Hematopoietic multipotent progenitor cell treated with erythropoietin and hydrocortisone succinate and interleukin-3 and kit ligand, for 6 days (in vitro differentiated cells): ENCODE results near the gene ACKR1.

Experiments used
- DNase-seq: peaks from one replicate; pipeline ENCODE4 v3.0.0-alpha.2; 2015

Gene ACKR1, protein sequence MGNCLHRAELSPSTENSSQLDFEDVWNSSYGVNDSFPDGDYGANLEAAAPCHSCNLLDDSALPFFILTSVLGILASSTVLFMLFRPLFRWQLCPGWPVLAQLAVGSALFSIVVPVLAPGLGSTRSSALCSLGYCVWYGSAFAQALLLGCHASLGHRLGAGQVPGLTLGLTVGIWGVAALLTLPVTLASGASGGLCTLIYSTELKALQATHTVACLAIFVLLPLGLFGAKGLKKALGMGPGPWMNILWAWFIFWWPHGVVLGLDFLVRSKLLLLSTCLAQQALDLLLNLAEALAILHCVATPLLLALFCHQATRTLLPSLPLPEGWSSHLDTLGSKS

DNA sequence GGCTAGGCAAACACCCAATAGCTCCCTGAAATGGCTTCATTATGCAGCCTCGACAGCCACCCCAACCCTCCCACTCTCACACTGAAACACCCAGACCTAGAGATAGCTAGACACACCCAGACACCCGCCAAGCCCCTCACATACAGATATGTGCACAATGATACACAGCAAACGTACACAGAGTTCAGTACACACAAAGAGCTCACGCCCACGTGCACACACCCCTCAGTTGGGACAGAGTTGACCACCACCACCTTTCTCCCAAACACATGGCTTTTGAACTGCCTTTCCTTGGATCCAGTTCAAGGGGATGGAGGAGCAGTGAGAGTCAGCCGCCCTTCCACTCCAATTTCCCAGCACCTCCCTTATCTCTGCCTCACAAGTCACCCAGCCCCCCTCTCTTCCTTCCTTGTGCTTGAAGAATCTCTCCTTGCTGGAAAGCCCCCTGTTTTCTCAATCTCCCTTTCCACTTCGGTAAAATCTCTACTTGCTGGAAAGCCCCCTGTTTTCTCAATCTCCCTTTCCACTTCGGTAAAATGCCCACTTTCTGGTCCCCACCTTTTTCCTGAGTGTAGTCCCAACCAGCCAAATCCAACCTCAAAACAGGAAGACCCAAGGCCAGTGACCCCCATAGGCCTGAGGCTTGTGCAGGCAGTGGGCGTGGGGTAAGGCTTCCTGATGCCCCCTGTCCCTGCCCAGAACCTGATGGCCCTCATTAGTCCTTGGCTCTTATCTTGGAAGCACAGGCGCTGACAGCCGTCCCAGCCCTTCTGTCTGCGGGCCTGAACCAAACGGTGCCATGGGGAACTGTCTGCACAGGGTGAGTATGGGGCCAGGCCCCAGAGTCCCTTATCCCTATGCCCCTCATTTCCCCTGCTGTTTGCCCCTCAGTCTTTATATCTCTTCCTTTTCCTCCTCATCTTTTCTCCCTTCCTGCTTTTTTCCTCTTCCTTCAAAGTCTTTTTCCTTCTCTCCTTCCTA is at the start of gene ACKR1:
Gene ACKR1 (plus strand): TSS at position 715 of the 981 bp plus-strand sequence. CDS start 85 bp downstream, at position 800.
- DNase-seq = peak; percentile 97

GRCh38 chr1:159161001-159161718 is 43.5 kb upstream of the ACKR1 start:
- DNase-seq = peak; percentile 92

DNA sequence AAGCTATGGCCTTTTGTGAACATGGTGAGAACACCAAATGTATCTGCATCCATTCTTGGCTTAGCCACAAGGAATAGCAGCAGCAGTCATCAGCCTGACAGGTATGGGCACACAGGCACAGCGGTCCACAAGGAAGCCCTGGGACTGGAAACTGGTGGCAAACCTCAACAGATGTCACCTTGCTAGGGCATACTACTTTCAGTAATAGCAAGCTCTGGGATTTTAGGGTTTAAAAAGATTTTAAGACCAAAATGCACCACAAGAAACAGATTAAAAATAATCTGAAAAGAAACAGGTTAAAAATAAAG is 43.0 kb upstream of the ACKR1 start:
- DNase-seq = no peak

DNA sequence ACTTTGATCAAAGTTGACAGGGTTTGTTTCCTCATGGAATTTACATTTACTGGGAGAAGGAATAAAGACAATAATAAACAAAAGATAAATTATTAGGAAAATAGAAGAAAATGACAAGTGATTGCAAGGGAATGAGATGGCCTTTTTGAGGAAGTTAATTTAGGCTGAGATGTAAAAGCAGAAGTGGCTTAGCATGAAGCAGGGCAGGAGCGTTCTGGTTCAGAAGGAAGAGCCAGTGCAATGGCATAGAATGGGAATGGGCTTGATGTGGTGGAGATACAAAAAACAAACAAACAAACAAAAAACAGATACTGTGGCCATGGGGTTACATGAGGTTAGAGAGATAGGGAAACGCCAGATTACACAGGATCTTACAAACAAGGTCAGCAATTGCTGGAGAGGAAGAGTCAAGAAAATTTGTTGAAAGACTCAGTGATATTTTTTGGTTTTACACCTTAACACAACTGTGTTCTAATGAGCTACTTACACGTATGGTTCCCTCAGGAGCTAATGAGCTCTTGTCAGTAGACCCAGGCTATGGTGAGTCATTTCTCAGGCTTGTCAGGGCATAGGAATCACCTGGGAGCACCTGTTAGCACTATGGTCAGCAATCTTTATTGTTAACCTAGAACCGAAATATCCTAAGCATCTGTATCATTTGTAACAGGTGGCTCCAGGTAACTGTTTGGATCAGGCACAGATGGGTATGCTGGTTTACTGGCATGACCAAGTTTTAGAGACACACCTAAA is 42.0 kb upstream of the ACKR1 start:
- DNase-seq = peak; percentile 23

GRCh38 chr1:159163614-159164228 is 41.0 kb upstream of the ACKR1 start:
- DNase-seq = no peak

DNA sequence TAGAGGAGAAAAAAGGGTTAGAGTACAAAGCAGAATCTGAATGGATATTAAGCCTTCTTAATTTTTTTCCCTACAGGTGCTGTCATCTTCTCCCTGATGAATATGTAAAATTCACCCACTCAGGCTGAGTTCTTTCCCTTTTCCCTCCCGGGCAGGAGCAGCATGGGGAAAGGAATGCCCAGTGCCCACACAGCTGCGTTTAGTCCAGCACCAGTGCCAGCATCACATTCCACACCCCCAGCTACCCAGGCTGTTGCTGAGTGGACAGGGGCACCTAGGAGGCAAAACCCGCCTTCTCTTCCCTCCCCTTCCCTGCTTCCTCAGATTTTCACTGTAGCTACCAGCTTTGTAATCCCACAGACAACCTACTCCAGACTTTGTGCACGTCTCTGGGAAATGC is 36.6 kb upstream of the ACKR1 start:
- DNase-seq = no peak

DNA sequence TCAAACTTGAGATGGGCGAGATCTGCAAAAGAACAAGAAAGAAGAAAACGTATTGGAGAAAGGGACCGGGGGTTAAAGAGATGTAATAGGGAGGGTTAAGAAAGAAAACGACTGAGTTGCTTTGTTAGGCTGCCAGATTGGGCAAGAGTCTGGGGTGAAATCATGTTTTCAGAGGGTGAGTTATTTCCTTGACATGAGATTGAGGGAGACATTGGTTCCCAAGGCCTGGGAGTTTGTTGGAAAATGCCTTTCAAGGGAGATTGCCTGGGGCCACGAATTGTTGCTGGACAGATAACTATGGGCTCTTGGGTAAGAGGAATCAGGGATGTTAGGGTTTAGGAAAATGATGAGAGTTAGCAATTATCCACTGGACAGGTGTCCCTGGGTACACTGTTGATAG is 34.0 kb upstream of the ACKR1 start:
- DNase-seq = no peak

GRCh38 chr1:159171254-159171687 is 33.4 kb upstream of the ACKR1 start, which contains the start of gene CADM3:
Gene CADM3 (plus strand): TSS chr1:159171615. CDS start chr1:159171766, 151 bp downstream.
- DNase-seq = no peak

DNA sequence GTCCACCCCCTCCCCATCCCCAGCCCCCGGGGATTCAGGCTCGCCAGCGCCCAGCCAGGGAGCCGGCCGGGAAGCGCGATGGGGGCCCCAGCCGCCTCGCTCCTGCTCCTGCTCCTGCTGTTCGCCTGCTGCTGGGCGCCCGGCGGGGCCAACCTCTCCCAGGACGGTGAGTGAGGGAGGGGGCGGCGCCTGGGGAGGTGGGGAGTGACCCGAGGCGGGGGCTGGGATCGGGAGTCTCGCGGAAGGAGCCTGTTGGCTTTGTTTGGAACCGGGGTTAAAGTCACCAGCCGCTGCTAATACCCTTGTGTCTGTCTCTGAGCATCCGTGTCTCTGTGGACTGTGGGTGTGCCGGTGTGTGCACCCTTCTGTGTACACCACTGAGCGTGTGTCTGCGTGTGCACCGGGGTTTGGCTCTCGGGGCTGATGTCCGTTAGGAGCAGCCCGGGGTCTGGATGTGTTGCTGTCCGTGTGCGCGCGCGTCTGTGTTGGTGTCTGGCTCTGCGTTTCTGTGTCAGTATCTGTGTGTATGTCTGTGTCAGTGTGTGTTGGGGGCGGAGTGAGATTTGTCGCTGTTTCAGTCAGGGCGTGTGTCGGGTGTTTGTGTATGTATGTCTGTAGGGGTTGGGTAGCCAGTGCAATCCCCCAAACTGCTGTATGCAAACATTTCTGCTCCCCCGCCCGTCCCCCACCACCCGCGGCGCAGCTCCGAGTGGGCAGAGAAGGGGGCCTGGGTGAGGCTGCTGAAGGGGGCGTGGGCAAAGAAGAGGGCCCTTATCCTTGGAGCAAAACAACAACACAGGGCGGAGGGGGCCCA is 32.8 kb upstream of the ACKR1 start:
- DNase-seq = peak; percentile 50

GRCh38 chr1:159172614-159173291 is 31.9 kb upstream of the ACKR1 start:
- peak; percentile 6 for DNase-seq

- no peak for DNase-seq
Measured at GRCh38 chr1:159173320-159173719, 31.4 kb upstream of the ACKR1 start.

DNA sequence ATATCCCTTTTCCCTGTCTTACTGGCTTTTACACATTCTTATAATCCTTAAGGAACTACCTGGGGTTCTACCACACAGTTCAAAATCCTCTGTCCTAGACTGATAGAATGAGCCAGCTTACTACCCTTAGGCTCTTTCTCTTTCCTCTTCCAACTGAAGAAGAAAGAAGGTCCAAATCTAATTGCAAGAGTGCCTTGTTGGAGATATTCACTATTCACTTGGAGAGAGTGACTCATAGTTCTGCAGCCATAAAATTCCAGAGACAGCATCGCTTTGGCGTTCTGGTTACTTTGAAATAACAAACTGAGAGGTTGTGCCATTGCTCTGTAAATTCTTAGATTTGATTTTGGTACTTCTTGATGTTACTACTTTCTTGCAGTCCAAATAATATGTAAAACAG is 29.1 kb upstream of the ACKR1 start:
- no peak for DNase-seq

DNA sequence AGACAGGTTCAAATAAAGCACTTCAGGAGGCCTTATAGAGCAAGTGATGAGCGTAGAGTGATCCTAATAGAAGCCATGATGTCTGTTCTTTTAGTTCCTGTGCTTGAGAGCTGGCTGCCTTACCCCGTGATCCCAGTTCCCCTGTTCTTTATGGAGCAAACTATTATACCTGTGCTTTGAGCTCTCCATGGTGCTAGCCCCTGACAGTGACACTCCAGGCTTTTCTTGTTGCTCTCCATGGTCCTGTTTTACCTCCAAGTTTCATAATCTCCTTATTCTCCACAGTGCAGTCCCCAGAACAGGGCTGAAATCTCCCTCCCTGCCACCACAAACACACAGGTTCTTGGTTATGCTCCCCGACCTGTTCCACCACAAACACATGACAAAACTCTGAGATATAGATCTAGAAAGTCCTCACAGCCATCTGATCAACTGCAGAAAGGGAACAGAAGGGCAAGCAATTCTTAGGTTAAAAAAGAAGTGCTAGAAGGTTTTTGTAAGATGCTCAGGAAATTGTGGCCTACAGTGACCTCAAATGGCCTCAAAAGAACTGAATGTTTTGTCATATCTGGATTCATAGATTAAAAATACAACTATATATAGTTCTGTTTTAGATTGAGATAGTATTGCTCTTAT is 27.3 kb upstream of the ACKR1 start:
- peak; percentile 94 for DNase-seq

DNA sequence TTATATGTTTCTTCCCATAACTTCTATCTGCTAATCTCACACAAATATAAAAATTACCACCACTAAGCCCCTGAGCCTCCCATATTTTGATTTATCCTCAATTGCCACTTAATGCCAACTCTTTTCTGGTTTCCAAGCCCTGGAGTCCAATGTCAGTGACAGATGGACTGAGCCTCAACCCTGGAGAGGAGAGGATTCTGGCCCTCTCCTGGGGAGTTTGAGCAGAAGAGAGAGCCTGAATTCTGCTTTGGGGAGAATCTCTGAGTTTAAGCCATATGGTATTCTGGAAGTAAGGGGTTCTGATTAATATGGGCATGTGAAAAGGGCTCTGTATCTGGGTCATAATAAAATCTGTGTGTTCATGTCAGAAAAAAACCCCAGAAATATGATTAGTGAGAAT is 24.8 kb upstream of the ACKR1 start:
- no peak for DNase-seq

GRCh38 chr1:159180516-159180915 is 24.2 kb upstream of the ACKR1 start:
- no peak for DNase-seq

- DNase-seq = no peak
Measured at GRCh38 chr1:159181328-159182024, 23.2 kb upstream of the ACKR1 start.

GRCh38 chr1:159184201-159184600 is 20.5 kb upstream of the ACKR1 start:
- DNase-seq = no peak

DNA sequence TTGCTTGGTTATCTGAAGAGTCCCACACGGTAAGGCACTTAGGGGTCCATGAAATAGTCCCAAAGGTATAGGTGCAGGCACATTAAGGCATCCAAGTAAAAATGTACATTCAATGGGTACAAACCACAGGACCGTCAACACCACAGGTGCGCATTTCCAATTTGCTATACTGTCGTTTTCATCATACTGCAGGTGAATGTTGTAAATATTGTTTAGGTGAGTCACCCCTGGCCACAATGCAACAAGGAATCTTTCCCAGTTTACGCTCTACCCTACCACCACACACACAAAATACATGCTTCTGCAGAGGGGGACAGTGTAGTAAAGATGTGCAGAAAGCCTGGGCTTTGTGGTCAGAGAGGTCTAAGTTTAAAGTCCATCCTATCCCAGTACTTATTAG is 19.6 kb upstream of the ACKR1 start:
- no peak for DNase-seq

GRCh38 chr1:159187033-159187432 is 17.6 kb upstream of the ACKR1 start:
- no peak for DNase-seq
